Skeletal muscle tissue (tissue), 4 donors: ENCODE measurements around the gene COA1. TPM values are rescaled to one million over a fixed set of nuclear protein-coding genes. Genes with fewer than 3 reads are reported as not detected.
"Not testable (repeated sequence)": the region's sequence is repeated elsewhere in the genome, so short reads cannot be mapped to it uniquely, and the experiment has no call there.

Experiments
- H3K27ac ChIP-seq: one replicate; pipeline ENCODE4 v1.7.0; 2013; ENCODE audit warnings: mild to moderate bottlenecking, low read depth, low read length, inconsistent platforms
- H3K27me3 ChIP-seq, 3 donors: one replicate each; pipeline ENCODE4 v1.7.0; 2013; ENCODE audit warnings: low read length in 3 of 3; ENCODE audit not compliant: control insufficient read depth in 3 of 3, insufficient read depth in 3 of 3
- H3K36me3 ChIP-seq, 3 donors: one replicate each; pipeline ENCODE4 v1.7.0; 2013; ENCODE audit warnings: low read length in 3 of 3; ENCODE audit not compliant: control insufficient read depth in 3 of 3, insufficient read depth in 3 of 3
- H3K4me1 ChIP-seq, 3 donors: one replicate each; pipeline ENCODE4 v1.7.0; 2013; ENCODE audit warnings: low read length in 3 of 3, mild to moderate bottlenecking in 3 of 3; ENCODE audit not compliant: control insufficient read depth in 3 of 3, insufficient read depth in 3 of 3
- H3K4me3 ChIP-seq, 3 donors: one replicate each; pipeline ENCODE4 v1.7.0; 2013; ENCODE audit warnings: low read length in 3 of 3
- H3K9ac ChIP-seq, 3 donors: one replicate each; pipeline ENCODE4 v1.7.0; 2013; ENCODE audit warnings: low read length in 3 of 3, mild to moderate bottlenecking in 3 of 3, moderate library complexity in 2 of 3, low read depth in 1 of 3
- H3K9me3 ChIP-seq, 3 donors: one replicate each; pipeline ENCODE4 v1.7.0; 2013; ENCODE audit warnings: low read length in 3 of 3; ENCODE audit not compliant: control insufficient read depth in 3 of 3
- total RNA-seq: library from RNA; depleted of rRNA; stranded (reverse); fragments of >200 nt; gene quantifications from one replicate; pipeline ENCODE4 v1.2.3, GENCODE V29; 2014
- donor health status: Osteomylitis.

COA1 gene
- total RNA-seq, 1 donor from 2014 or later, result 57.9 TPM

DNA sequence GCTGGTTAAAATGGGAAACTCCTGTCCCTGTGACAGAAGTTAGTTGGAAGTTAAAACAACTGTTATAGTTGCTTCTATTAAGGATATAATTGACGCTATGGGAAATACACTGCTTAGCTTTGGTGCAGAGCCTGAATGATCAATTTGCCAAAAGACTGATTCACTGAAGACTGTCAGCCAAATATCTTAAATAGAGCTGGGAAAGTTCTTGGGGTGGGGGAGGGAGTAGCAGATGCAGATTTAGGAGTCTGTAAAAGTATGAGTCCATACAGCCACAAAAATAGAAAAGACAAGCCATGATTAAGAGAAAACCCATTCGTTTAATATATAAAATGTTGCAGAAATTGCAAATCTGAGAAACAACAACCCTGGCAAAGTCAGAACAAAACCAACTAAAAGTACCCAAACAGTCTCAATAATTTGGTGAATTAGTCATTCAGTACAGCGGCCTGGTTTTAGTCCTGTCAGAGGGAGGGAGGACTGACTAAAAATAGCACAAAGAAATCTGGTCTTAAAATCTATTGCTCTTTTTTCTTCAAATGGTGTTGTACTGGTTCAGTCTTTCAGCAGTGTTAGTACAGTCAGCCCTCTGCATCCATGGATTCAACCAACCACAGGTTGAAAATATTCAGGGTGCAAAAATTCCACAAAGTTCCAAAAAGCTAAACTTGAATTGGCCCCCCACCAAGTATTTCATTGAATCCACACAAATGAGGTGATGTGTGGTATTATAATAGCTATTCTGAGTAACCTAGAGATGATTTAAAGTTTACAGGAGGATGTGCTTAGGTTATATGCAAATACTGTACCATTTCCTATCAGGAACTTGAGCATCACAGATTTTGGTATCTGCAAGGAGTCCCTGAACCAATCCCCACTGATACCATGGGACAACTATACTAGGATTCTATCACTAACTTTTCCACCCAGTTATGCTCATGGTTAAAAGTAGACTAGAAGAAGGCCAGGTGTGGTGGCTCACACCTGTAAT is 116.4 kb downstream of the COA1 start:
- H3K9ac ChIP-seq, result no peak overlapping the region
- H3K4me3 ChIP-seq, result no peak overlapping the region
- H3K27me3 ChIP-seq, result no peaks in the 10 kb centered on the region
- no peaks in the 10 kb centered on the region for H3K9me3 ChIP-seq
- no peak overlapping the region for H3K27ac ChIP-seq
- peaks cover 0 to 7% (median 4%) of the 10 kb centered on the region in 3 donors for H3K36me3 ChIP-seq
- peaks cover 5 to 14% (median 10%) of the 10 kb centered on the region in 3 donors for H3K4me1 ChIP-seq

DNA sequence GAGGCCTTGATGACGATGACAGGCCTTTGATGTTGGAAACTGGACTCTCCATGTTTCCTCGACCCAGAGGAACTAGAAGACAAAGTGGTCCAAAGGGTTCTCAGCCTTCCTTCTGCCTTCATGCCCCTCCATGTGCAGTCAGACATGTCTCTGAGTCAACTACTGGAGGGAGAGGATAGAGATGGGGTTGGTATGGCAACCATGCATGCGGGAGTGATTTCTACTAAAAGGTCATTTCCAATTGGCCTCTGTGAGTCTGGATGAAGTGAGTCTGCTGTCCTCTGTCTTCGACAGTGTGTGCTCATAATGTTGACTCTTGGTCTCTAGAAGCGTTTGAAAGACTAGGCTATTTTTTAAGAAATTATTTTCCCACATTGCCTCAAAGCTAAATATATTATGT is 117.2 kb downstream of the COA1 start:
- H3K9me3 ChIP-seq, result no peaks in the 10 kb centered on the region
- H3K27ac ChIP-seq, result no peak overlapping the region
- H3K36me3 ChIP-seq, result peaks cover 0 to 7% (median 4%) of the 10 kb centered on the region in 3 donors
- peaks cover 5 to 14% (median 10%) of the 10 kb centered on the region in 3 donors for H3K4me1 ChIP-seq
- no peak overlapping the region for H3K9ac ChIP-seq
- no peak overlapping the region for H3K4me3 ChIP-seq
- no peaks in the 10 kb centered on the region for H3K27me3 ChIP-seq

DNA sequence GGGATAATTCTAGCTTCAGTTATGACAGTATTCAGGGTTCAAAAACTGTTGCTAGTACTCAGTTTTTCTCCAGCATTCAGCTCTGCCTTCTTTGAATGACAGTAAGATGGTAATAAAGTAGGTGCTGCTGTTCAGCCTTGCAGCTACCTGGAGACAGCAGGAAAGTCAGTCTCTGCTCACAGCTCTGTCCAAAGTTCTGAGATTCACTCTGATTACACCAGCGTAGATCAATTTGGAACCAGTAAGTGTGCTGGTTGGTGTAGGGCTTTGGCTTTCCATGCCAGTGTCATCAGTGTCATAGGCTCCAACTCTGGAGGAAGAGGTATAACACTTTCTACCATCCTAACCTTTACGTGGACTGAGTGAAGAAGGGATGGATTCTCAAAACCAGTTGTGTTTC is 120.2 kb downstream of the COA1 start:
- Histone ChIP-seq H3K27ac (no peak overlapping the region), H3K4me1 (peaks cover 5 to 14% (median 10%) of the 10 kb centered on the region in 3 donors), H3K9me3 (no peaks in the 10 kb centered on the region), H3K27me3 (no peaks in the 10 kb centered on the region), H3K36me3 (peaks cover 0 to 7% (median 4%) of the 10 kb centered on the region in 3 donors), H3K9ac (no peak overlapping the region), H3K4me3 (no peak overlapping the region)

DNA sequence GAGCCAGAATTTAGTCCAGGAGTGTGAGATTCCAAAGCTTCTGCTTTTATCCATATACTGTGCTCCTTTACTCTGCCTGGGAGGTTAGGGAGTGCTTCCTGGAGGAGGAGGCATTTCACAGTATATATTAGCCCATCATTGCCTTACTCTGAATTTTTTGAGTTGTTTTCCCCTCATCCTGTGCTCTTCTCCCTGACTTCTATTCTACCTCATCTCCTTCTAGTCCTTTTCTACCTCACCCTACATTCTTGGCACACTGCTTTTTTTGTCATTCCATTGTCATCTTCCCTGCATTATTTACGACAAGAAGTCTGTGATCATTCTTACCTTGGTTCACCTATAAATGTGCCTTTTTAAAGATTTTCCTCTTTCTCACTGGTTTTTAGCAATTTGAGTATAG is 125.1 kb downstream of the COA1 start:
- Histone ChIP-seq H3K4me3 (no peak overlapping the region), H3K27me3 (no peaks in the 10 kb centered on the region), H3K4me1 (no peaks in the 10 kb centered on the region), H3K9ac (no peak overlapping the region), H3K27ac (no peak overlapping the region), H3K9me3 (no peaks in the 10 kb centered on the region), H3K36me3 (peaks cover 0 to 9% (median 4%) of the 10 kb centered on the region in 3 donors)

DNA sequence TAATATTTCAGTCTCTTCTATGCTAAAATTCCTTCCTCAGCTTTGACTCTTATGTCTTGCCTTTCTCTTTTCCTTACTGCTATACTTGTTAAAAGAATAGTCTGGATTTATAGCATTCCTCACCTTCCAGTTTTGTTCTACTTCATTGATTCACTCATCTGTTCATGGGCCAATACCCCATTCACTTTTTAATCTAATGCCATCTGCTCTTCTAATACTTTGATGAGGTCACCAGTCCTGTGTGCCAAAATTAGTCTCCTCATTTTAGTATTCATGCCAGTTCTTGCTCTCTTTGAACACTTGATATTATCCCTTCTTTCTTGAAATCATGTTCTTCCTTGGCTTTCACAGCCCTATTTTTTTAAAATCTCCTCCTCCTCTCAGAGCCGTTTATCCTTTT is 127.1 kb downstream of the COA1 start:
- Histone ChIP-seq H3K27me3 (no peaks in the 10 kb centered on the region), H3K4me1 (no peaks in the 10 kb centered on the region), H3K27ac (no peak overlapping the region), H3K9me3 (no peaks in the 10 kb centered on the region), H3K36me3 (peaks cover 0 to 4% (median 0%) of the 10 kb centered on the region in 3 donors), H3K4me3 (no peak overlapping the region), H3K9ac (no peak overlapping the region)

DNA sequence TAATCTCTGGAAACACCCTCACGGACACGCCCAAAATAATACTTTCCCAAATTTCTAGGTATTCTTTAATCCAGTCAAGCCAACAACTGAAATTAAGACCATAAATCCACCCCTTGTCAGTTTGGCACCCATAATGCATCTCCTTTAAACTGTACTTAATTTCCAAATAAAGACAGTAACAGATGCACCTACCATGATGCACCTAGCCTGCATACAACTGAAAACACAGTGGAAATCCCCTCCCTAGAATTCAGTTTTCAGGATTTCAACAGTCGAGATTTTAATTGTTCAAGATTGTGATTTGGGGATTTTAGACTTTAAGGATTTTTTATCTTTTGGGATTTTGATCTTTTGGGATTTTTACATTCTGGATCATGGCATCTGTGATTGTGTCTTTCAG is 129.3 kb downstream of the COA1 start:
- Histone ChIP-seq H3K9me3 (no peaks in the 10 kb centered on the region), H3K27ac (no peak overlapping the region)

DNA sequence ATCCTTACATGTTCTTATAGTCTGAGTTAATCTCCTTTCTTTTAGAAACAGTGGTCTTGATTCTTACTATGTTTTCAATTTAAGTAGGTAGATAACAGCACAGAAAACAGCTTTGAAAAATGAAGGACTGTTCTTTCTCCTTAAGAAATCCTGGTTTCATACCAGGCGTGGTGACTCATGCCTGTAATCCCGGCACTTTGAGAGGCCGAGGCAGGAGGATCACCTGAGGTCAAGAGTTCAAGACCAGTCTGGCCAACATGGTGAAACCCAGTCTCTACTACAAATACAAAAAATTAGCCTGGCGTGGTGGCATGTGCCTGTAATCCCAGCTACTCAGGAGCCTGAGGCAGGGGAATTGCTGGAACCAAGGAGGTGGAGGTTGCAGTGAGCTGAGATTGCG is 132.9 kb downstream of the COA1 start:
- H3K9me3 ChIP-seq, H3K4me3 ChIP-seq, H3K27me3 ChIP-seq, H3K27ac ChIP-seq, H3K9ac ChIP-seq, H3K4me1 ChIP-seq, H3K36me3 ChIP-seq: not testable (repeated sequence)

More for the DNA sequence above, 129.3 kb downstream of the COA1 start:
- no peak overlapping the region for H3K4me3 ChIP-seq
- no peaks in the 10 kb centered on the region for H3K4me1 ChIP-seq
- no peaks in the 10 kb centered on the region for H3K27me3 ChIP-seq
- H3K9ac ChIP-seq, result no peak overlapping the region
- H3K36me3 ChIP-seq, result peaks cover 0 to 4% (median 4%) of the 10 kb centered on the region in 3 donors

DNA sequence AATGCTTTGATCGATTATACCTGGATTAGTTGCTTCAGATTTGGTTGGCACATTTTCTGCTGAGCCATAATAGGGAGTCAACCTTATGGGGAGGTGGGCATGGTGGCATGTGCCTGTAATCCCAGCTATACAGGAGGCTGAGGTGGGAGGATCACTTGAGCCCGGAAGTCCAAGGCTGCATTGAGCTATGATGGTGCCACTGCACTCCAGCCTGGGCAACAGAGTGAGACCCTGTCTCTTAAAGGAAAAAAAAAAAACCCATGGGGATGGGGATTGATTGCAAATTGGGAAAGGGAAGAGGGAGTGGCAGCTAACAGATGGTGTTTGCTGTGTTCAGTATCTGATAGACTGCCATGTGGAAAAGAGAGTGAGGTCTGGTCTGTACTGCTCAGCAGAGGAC is 135.3 kb downstream of the COA1 start:
- no peaks in the 10 kb centered on the region for H3K27me3 ChIP-seq
- no peak overlapping the region for H3K27ac ChIP-seq
- no peak overlapping the region for H3K9ac ChIP-seq
- H3K4me1 ChIP-seq, result peaks cover 0 to 5% (median 4%) of the 10 kb centered on the region in 3 donors
- H3K9me3 ChIP-seq, result no peaks in the 10 kb centered on the region
- H3K4me3 ChIP-seq, result no peak overlapping the region
- peaks cover 0 to 4% (median 0%) of the 10 kb centered on the region in 3 donors for H3K36me3 ChIP-seq

DNA sequence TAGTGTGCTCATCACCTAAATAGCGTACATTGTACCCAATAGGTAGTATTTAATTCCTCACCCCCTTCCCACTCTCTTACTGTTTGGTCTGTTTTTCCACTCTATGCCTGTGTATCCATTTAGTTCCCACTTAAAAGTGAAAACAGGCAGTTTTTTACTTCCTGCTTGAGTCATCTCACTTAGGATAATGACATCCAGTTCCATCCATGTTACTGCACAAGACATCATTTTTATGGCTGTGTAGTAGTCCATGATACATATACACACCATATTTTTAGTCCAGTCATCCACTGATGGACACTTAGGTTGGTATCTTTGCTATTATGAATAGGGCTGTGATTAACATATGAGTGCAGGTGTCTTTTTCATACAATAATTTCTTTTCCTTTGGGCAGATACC is 136.3 kb downstream of the COA1 start:
- no peaks in the 10 kb centered on the region for H3K9me3 ChIP-seq
- peaks cover 0 to 5% (median 4%) of the 10 kb centered on the region in 3 donors for H3K4me1 ChIP-seq
- no peaks in the 10 kb centered on the region for H3K27me3 ChIP-seq
- H3K36me3 ChIP-seq, result peaks cover 0 to 4% (median 0%) of the 10 kb centered on the region in 3 donors
- no peak overlapping the region for H3K9ac ChIP-seq
- H3K27ac ChIP-seq, result no peak overlapping the region
- H3K4me3 ChIP-seq, result no peak overlapping the region

DNA sequence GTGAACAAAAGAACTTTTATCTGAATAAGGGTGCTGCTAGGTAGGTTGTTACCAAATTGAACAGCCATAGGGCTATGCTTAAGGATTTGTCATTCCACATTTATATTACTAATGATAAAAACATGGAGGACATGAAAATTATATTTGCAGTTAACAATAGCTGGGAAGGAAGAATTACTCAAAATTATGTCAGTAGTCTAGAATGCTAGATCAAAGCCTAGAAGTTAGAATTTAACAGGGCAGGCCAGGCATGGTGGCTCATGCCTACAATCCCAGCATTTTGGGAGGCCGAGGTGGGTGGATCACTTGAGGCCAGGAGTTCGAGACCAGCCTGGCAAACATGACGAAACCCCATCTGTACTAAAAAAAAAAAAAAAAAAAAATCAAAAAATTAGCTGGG is 137.0 kb downstream of the COA1 start:
- no peak overlapping the region for H3K9ac ChIP-seq
- H3K4me1 ChIP-seq, result peaks cover 0 to 5% (median 4%) of the 10 kb centered on the region in 3 donors
- no peaks in the 10 kb centered on the region for H3K27me3 ChIP-seq
- H3K4me3 ChIP-seq, result no peak overlapping the region
- H3K36me3 ChIP-seq, result peaks cover 0 to 4% (median 0%) of the 10 kb centered on the region in 3 donors
- no peaks in the 10 kb centered on the region for H3K9me3 ChIP-seq
- H3K27ac ChIP-seq, result no peak overlapping the region
